Lower leg skin (tissue), 4 donors: Measurements from ENCODE around the gene OR13C5. TPM values are rescaled to one million over a fixed set of nuclear protein-coding genes. Genes with fewer than 3 reads are reported as not detected.

Source experiments
- DNase-seq, 2 donors: peaks; one replicate each; pipeline ENCODE4 v3.0.0-alpha.2; 2019; ENCODE audit warnings: low spot score in 2 of 2
- H3K4me3 ChIP-seq: fragments of 200-600 bp; sonication (generic); 2 replicates; pipeline ENCODE4 v1.5.1; 2017; ENCODE audit warnings: mild to moderate bottlenecking, low read depth; ENCODE audit not compliant: poor library complexity, severe bottlenecking
- POLR2A ChIP-seq, 2 donors: fragments of 450-650 bp; IDR thresholded peaks; one replicate each; pipeline ENCODE4 v1.6.1; 2016 to 2017; ENCODE audit warnings: antibody characterized with exemption in 2 of 2, mild to moderate bottlenecking in 1 of 2, moderate library complexity in 1 of 2
- WGBS, 2 donors: methylation state at CpG; one replicate each; pipeline ENCODE4 v1.1.5; 2018; 5-methylcytosine and 5-hydroxymethylcytosine counted together
- intact Hi-C: fragments of 100-400 bp; cut with DNase I; formaldehyde crosslinking; loops from one replicate; pipeline ENCODE4 v1.15.0; 2023; ENCODE audit warnings: low total_unique reads
- total RNA-seq, 4 donors: library from RNA; depleted of rRNA; stranded (reverse); fragments of >200 nt; gene quantifications; one replicate each; pipeline ENCODE4 v1.1.0, GENCODE V29; 2016
- TF ChIP-seq, protein P1 (sequence below), 3 donors: fragments of 450-650 bp; IDR thresholded peaks; one replicate each; pipeline ENCODE4 v1.5.1; 2016; ENCODE audit warnings: antibody characterized with exemption in 3 of 3, mild to moderate bottlenecking in 3 of 3, moderate library complexity in 2 of 3

OR13C5 gene
- total RNA-seq, 4 donors from 2014 or later: not detected

DNA sequence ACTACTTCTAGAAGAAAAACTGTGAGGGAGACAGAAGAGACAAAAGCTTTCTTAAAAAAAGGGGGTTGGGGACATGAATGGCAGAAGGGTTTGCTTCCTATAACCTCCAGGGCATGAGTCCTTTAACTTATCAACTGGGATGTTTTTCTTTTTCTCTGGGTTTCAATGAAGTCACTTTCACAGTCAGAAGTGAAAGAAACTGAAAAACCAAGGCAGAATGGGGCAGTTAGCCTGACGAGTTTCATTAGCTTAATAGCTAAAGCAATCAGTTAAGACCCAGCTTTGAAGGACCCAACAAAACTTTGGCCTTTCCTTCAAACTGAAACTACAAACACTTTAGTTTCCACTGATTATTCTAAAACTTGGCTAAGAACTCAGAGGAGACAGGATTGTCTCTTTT is 34.9 kb downstream of the OR13C5 start:
- TF ChIP-seq POLR2A (IDR thresholded peaks at IDR 0.05): no peak
- TF ChIP-seq, protein P1, sequence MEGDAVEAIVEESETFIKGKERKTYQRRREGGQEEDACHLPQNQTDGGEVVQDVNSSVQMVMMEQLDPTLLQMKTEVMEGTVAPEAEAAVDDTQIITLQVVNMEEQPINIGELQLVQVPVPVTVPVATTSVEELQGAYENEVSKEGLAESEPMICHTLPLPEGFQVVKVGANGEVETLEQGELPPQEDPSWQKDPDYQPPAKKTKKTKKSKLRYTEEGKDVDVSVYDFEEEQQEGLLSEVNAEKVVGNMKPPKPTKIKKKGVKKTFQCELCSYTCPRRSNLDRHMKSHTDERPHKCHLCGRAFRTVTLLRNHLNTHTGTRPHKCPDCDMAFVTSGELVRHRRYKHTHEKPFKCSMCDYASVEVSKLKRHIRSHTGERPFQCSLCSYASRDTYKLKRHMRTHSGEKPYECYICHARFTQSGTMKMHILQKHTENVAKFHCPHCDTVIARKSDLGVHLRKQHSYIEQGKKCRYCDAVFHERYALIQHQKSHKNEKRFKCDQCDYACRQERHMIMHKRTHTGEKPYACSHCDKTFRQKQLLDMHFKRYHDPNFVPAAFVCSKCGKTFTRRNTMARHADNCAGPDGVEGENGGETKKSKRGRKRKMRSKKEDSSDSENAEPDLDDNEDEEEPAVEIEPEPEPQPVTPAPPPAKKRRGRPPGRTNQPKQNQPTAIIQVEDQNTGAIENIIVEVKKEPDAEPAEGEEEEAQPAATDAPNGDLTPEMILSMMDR (IDR thresholded peaks at IDR 0.05): no peak
- 19 to 39% methylated on average over 1 of the region's 1 CpG for WGBS, 2 donors
- intact Hi-C loops: no loop called here
- H3K4me3 ChIP-seq: no peak overlapping the region
- no peak for DNase-seq

DNA sequence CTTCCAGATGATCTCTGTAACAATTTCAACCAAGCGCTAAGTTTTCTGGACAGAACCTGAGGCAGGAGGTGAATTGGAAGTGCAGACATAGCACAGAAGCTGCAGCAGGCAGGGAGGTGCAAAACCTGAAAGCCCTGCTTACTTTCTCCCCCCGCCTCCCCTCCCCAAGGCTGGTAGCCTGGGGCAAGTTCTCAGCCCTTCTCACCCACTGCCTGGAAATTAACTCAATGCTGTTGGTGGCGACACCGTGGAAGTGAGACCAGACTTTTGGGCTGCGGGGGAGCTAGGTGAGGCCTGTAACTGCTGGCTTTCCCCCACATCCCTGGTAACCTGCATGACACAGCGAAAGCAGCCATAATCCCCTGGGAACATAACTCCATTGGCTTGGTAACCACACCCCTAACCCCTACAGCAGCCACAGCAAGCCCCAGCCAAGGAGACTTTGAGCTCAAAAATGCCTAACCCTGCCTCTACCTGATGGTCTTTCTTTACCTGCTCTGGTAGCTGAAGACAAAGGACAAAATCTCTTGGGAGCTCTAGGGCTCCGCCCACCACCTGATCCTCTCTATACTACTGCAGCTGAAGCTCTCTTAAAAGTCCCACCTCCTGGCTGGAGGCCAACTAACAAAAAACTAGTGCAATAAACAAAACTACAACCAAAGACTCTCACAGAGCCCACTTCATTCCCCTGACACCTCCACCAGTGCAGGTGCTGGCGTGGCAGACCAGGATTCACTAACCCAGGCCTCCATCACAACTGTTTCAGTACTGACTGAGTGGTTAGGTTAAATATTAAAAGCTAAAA is 42.2 kb downstream of the OR13C5 start:
- WGBS, 2 donors: 79 to 83% methylated on average over 8 of the region's 8 CpGs
- no peak for DNase-seq
- no peak overlapping the region for H3K4me3 ChIP-seq
- intact Hi-C loops: no loop called here
- TF ChIP-seq, protein P1 (IDR thresholded peaks at IDR 0.05): no peak
- TF ChIP-seq POLR2A (IDR thresholded peaks at IDR 0.05): no peak

DNA sequence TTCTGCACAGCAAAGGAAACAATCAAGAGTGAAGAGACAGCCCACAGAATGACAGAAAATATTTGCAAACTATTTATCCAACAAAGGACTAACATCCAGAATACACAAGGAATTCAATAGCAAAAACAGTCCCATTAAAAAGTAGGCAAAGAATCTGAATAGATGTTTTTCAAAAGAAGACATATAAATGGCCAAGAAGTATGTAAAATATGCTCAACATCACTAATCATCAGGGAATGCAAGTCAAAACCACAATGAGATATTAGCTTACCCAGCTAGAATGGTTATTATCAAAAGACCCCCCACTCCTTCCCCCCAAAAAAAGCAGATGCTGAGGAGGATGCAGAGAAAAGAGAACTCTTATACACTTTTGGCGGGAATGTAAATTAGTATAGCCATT is 43.7 kb downstream of the OR13C5 start:
- WGBS, 2 donors: 88 to 100% methylated on average over 1 of the region's 1 CpG
- TF ChIP-seq POLR2A (IDR thresholded peaks at IDR 0.05): no peak
- TF ChIP-seq, protein P1 (IDR thresholded peaks at IDR 0.05): no peak
- intact Hi-C loops: no loop called here
- no peak for DNase-seq
- H3K4me3 ChIP-seq: no peak overlapping the region

DNA sequence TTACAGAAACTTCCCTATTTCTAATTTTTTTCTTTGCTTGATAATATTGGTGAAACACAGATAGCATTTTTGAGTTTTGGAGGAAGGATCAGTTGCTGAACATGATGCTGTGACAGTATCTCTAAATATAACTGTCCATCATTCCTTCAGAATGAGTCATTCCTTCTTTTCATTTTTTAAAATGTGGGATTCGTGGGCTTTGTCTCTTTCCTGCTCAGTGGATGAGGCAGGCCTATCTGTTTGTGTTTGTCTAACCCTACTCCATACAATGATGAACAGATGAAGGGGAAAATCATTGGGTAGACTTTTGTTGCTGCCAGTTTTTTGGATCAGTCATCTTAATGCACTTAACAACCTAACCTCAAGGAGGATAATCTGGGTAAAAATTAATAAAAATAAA is 46.0 kb downstream of the OR13C5 start:
- intact Hi-C loops: no loop called here
- WGBS, 2 donors: 15 to 19% methylated on average over 1 of the region's 1 CpG
- TF ChIP-seq, protein P1 (IDR thresholded peaks at IDR 0.05): no peak
- no peak for TF ChIP-seq POLR2A (IDR thresholded peaks at IDR 0.05)

More for the DNA sequence above, 46.0 kb downstream of the OR13C5 start:
- no peak for DNase-seq
- no peak overlapping the region for H3K4me3 ChIP-seq

Other genes with a start within 250 kb of the OR13C5 start
- not detected for gene OR13F1, start 95.2 kb downstream of the OR13C5 start, total RNA-seq
- gene OR13C4, start 72.2 kb downstream of the OR13C5 start, total RNA-seq: not detected
- not detected for gene OR13C3, start 62.6 kb downstream of the OR13C5 start, total RNA-seq
- not detected for gene OR13C8, start 30.2 kb downstream of the OR13C5 start, total RNA-seq
- under 1 TPM in 1 of 4 donors, not detected in 3; 0.36 TPM for gene OR13C2, start 6.2 kb upstream of the OR13C5 start, total RNA-seq
- not detected for gene OR13C9, start 18.8 kb upstream of the OR13C5 start, total RNA-seq
- not detected for gene OR13D1, start 95.1 kb upstream of the OR13C5 start, total RNA-seq
- 10 to 100 TPM; 22.0 to 30.1 (median 26.0) TPM for gene NIPSNAP3A, start 148.3 kb upstream of the OR13C5 start, total RNA-seq
- 1 to 10 TPM; 1.6 to 3.2 (median 1.9) TPM for gene NIPSNAP3B, start 164.7 kb upstream of the OR13C5 start, total RNA-seq